Measurements from ENCODE around the gene RPAP2. TPM values are rescaled to one million over a fixed set of nuclear protein-coding genes. Genes with fewer than 3 reads are reported as not detected.
"Not testable (repeated sequence)": the region's sequence is repeated elsewhere in the genome, so short reads cannot be mapped to it uniquely, and the experiment has no call there.

RPAP2 gene
- total RNA-seq, 1 experiment from 2014 or later = 21.6 TPM

GRCh38 chr1:92273039-92273438 lies 25.8 kb upstream of the RPAP2 start:
- H3K27ac Mint-ChIP-seq (ENCODE audit: unreplicated experiment) = no peak overlapping the region
- intact Hi-C loops (cut with micrococcal nuclease; ENCODE audit: unreplicated experiment) = no loop called here
- H3K9me3 Mint-ChIP-seq (ENCODE audit: low read depth, unreplicated experiment) = no peaks in the 10 kb centered on the region
- no peaks in the 10 kb centered on the region for H3K4me1 Mint-ChIP-seq (ENCODE audit: low read depth, unreplicated experiment)
- no peaks in the 10 kb centered on the region for H3K36me3 Mint-ChIP-seq (ENCODE audit: insufficient read depth, unreplicated experiment)
- no peak for TF ChIP-seq CTCF (IDR thresholded peaks at IDR 0.05; ENCODE audit: unreplicated experiment)
- CTCF ChIA-PET = interaction anchor here (0.7 kb wide), 1 partner anchor 82 kb away, joined by 3 read pairs; no protein-coding TSS in a partner anchor
- BruUV-seq (replicated peaks) = no TSS peak
- no peaks in the 10 kb centered on the region for H3K27me3 Mint-ChIP-seq (ENCODE audit: unreplicated experiment)
- no peak for DNase-seq
- H3K4me3 Mint-ChIP-seq (ENCODE audit: low read depth, unreplicated experiment) = no peak overlapping the region

GRCh38 chr1:92274939-92275338 lies 23.9 kb upstream of the RPAP2 start:
- no peak for DNase-seq
- CTCF ChIA-PET = no interaction called here
- intact Hi-C loops (cut with micrococcal nuclease; ENCODE audit: unreplicated experiment) = no loop called here
- Mint-ChIP-seq H3K4me3 (ENCODE audit: low read depth, unreplicated experiment) (no peak overlapping the region), H3K27ac (ENCODE audit: unreplicated experiment) (no peak overlapping the region), H3K36me3 (ENCODE audit: insufficient read depth, unreplicated experiment) (no peaks in the 10 kb centered on the region), H3K9me3 (ENCODE audit: low read depth, unreplicated experiment) (no peaks in the 10 kb centered on the region), H3K4me1 (ENCODE audit: low read depth, unreplicated experiment) (no peaks in the 10 kb centered on the region), H3K27me3 (ENCODE audit: unreplicated experiment) (no peaks in the 10 kb centered on the region)
- TF ChIP-seq CTCF (IDR thresholded peaks at IDR 0.05; ENCODE audit: unreplicated experiment) = no peak
- BruUV-seq (replicated peaks) = no TSS peak

GRCh38 chr1:92276082-92276481 lies 22.8 kb upstream of the RPAP2 start:
- no TSS peak for BruUV-seq (replicated peaks)
- no peaks in the 10 kb centered on the region for H3K9me3 Mint-ChIP-seq (ENCODE audit: low read depth, unreplicated experiment)
- intact Hi-C loops (cut with micrococcal nuclease; ENCODE audit: unreplicated experiment) = no loop called here

GRCh38 chr1:92277105-92277723 lies 21.6 kb upstream of the RPAP2 start:
- no peak for DNase-seq
- intact Hi-C loops (cut with micrococcal nuclease; ENCODE audit: unreplicated experiment) = no loop called here
- no peak overlapping the region for H3K27ac Mint-ChIP-seq (ENCODE audit: unreplicated experiment)
- no peak overlapping the region for H3K4me3 Mint-ChIP-seq (ENCODE audit: low read depth, unreplicated experiment)
- no peaks in the 10 kb centered on the region for H3K36me3 Mint-ChIP-seq (ENCODE audit: insufficient read depth, unreplicated experiment)
- CTCF ChIA-PET = no interaction called here
- no TSS peak for BruUV-seq (replicated peaks)
- H3K4me1 Mint-ChIP-seq (ENCODE audit: low read depth, unreplicated experiment) = no peaks in the 10 kb centered on the region
- H3K9me3 Mint-ChIP-seq (ENCODE audit: low read depth, unreplicated experiment) = no peaks in the 10 kb centered on the region
- TF ChIP-seq CTCF (IDR thresholded peaks at IDR 0.05; ENCODE audit: unreplicated experiment) = no peak
- no peaks in the 10 kb centered on the region for H3K27me3 Mint-ChIP-seq (ENCODE audit: unreplicated experiment)

More at GRCh38 chr1:92276082-92276481, 22.8 kb upstream of the RPAP2 start:
- DNase-seq = no peak
- H3K36me3 Mint-ChIP-seq (ENCODE audit: insufficient read depth, unreplicated experiment) = no peaks in the 10 kb centered on the region
- no peaks in the 10 kb centered on the region for H3K27me3 Mint-ChIP-seq (ENCODE audit: unreplicated experiment)
- no peak overlapping the region for H3K4me3 Mint-ChIP-seq (ENCODE audit: low read depth, unreplicated experiment)
- H3K27ac Mint-ChIP-seq (ENCODE audit: unreplicated experiment) = no peak overlapping the region
- no peaks in the 10 kb centered on the region for H3K4me1 Mint-ChIP-seq (ENCODE audit: low read depth, unreplicated experiment)
- TF ChIP-seq CTCF (IDR thresholded peaks at IDR 0.05; ENCODE audit: unreplicated experiment) = no peak
- CTCF ChIA-PET = no interaction called here

- H3K4me3 Mint-ChIP-seq (ENCODE audit: low read depth, unreplicated experiment); H3K4me1 Mint-ChIP-seq (ENCODE audit: low read depth, unreplicated experiment); CTCF ChIA-PET; H3K9me3 Mint-ChIP-seq (ENCODE audit: low read depth, unreplicated experiment); H3K27me3 Mint-ChIP-seq (ENCODE audit: unreplicated experiment); H3K36me3 Mint-ChIP-seq (ENCODE audit: insufficient read depth, unreplicated experiment); DNase-seq; H3K27ac Mint-ChIP-seq (ENCODE audit: unreplicated experiment); intact Hi-C loops (cut with micrococcal nuclease; ENCODE audit: unreplicated experiment); BruUV-seq (replicated peaks): not testable (repeated sequence)
Observed at GRCh38 chr1:92279781-92280180, 19.1 kb upstream of the RPAP2 start.

- H3K36me3 Mint-ChIP-seq (ENCODE audit: insufficient read depth, unreplicated experiment); CTCF ChIA-PET: not testable (repeated sequence)
Observed at GRCh38 chr1:92281411-92281810, 17.4 kb upstream of the RPAP2 start.

More at GRCh38 chr1:92281411-92281810, 17.4 kb upstream of the RPAP2 start:
- H3K4me3 Mint-ChIP-seq (ENCODE audit: low read depth, unreplicated experiment); BruUV-seq (replicated peaks); DNase-seq; H3K4me1 Mint-ChIP-seq (ENCODE audit: low read depth, unreplicated experiment); H3K27ac Mint-ChIP-seq (ENCODE audit: unreplicated experiment); H3K9me3 Mint-ChIP-seq (ENCODE audit: low read depth, unreplicated experiment); intact Hi-C loops (cut with micrococcal nuclease; ENCODE audit: unreplicated experiment); H3K27me3 Mint-ChIP-seq (ENCODE audit: unreplicated experiment): not testable (repeated sequence)

All from Calu3 (cell line).